ENCODE measurements around the gene LNX2.

LNX2 gene

DNA sequence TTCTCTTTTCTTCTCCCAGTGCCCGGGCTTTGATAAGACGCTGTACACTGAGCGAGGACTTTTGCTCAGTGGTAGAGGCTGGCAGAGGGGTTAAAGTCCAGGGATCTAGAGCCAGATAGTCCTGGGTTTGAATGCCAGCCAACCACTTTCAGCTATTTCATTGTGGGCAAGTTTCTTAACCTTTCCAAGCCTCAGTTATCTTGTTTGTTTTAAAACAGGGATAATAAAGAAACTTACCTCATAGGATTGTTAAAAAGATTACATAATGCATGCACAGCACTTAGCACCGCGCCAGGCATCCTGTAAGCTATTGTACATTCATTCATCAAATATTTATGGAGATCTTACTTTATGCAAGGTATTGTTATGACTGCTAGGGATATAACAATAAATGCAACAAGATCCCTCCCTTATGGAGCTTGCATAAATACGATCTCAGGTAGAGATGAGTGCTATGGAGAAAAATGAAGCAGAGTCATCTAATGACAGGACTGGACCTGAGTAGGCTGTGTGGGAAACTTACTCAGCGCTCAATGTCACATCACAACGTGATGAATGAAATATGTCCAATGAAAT lies 70.8 kb downstream of the LNX2 start:
- no peak for DNase-seq

DNA sequence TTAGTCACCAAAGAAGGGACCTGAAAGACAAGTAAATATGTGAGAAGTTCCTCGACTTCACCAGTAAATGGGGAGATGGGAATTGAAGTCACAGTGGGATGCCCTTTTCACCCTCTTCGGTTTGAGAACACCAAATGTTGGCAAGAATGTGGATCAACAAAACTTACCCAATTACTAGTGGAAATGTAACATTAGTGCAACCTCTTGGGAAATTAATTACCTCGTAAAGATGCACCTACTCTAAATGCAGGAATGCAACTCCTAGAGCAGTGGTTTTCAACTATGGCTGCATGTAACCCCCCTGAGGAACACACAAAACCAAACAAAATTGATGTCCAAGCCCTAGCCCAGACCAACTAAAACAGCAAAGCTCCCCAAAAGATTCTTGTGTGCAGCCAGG lies 78.1 kb downstream of the LNX2 start:
- DNase-seq = no peak

- DNase-seq = no peak
Measured at GRCh38 chr13:27541386-27541785, 78.9 kb downstream of the LNX2 start.

GRCh38 chr13:27536361-27537101 lies 83.8 kb downstream of the LNX2 start:
- no peak for DNase-seq

GRCh38 chr13:27535546-27535945 lies 84.8 kb downstream of the LNX2 start:
- DNase-seq = no peak

DNA sequence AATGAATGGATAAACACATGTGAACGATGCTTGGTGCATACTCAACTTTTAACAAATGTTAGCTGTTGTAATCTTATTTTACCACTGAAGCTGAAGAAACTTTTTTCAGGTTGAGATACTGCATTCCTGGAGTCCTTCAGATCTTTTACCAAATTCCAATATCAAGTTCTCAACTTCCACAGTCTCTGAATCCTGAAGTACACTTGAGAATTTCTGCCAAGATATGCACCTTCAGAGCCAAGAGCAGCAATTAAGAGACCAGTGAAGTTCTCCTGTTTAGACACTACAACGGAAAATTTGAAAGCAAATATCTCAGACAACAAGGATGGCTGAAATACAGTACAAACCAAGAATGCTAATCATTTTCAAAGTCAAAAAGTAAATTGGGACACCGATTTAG lies 85.3 kb downstream of the LNX2 start:
- DNase-seq = no peak

- DNase-seq = no peak
Measured at GRCh38 chr13:27534108-27534980, 86.0 kb downstream of the LNX2 start.

- peak; percentile 68 for DNase-seq
Measured at GRCh38 chr13:27533155-27533643, 87.1 kb downstream of the LNX2 start.

DNA sequence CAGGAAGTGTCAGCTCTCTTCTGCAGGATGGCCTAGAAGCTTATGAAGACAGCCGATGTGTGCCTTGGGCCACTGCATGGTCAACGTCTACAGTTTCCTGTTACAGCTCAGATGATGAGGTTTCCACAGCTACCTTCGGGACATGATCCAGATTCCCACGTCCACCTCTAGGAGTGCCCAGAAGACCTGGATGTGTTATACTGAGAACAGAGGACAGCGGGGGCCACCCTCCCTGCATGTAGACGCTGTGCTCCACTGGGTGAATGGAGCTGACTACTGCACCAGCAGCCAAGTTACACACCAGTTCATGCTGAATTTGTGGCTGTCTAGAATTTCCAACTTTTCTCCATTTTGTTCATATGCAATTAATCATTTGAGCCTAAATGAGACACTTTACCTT lies 91.4 kb downstream of the LNX2 start:
- DNase-seq = no peak

DNA sequence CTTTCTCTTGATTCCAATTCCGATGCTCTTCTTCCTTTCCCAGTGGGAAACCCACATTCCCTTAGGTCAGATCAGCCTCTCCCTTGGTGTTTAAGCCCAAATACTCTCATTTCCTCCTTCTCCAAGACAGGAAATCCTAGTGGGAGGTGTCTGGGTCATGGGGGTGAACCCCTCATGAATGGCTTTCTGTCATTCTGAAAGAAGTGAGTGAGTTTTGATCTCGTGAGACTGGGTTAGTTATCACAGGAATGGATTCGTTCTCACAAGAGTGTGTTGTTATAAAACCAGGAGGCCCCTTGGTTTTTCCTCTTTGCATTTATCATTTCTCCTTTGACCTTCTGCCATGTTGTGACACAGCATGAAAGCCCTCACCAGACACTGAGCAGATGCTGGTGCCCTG lies 93.8 kb downstream of the LNX2 start:
- DNase-seq = no peak

- no peak for DNase-seq
Measured at GRCh38 chr13:27524981-27525975, 95.1 kb downstream of the LNX2 start.

- DNase-seq = no peak
Measured at GRCh38 chr13:27523346-27524073, 96.8 kb downstream of the LNX2 start.

DNA sequence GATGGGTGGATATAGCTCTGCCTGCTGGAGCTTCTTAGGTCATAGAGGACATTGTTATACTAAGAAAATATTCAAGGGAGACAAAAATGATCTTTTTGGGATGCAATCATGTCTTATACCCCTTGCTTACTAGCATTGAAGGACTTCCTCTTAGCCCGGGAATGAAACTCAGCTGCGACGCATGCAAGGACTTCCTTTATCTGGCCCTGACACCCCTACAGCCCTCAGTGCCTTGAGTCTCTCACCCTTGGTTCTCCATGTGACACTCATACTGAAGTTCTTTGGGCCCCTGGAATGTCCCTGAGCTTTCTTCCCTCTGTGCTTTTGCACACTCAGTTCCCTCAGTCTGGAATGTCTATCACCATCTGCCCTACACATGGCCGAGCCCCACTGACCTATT lies 97.5 kb downstream of the LNX2 start:
- DNase-seq = no peak

GRCh38 chr13:27516103-27516502 lies 104.2 kb downstream of the LNX2 start:
- no peak for DNase-seq

GRCh38 chr13:27510082-27510481 lies 110.2 kb downstream of the LNX2 start:
- DNase-seq = no peak

DNA sequence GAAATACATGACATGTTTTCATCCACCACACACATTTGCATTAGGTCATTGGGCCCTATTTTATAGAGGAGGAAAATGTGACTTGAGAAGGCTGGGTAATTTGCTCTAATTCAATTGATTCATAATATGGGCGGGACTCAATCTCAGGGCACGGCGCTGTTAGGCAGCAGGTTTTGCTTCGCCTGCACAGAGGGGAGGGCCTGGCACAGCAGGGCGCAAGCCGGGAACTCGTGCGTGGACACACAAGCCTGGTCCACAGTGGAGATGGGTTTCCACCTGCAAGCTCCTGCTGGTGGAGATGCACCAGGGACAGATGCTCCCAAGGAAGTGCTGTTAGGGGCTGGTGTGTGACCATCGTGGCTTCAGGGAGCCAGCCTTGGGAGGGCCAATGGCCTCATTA lies 111.5 kb downstream of the LNX2 start:
- no peak for DNase-seq

GRCh38 chr13:27505792-27506191 lies 114.5 kb downstream of the LNX2 start:
- no peak for DNase-seq

DNA sequence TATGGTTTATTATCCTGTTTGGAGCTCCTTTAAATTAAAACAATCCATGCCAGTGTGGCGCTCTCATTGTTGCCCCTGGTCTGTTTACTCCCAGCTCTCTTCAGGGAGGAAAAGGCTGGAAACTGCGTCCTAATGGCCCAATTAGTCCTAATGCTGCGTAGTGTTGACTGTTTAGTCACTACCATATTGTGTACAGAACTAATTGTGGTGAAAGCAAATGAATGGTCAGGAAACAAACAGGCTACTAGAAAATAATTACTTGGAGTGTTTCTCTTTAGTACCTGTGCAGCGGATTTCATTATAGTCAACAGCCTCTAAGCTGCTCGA lies 115.5 kb downstream of the LNX2 start:
- no peak for DNase-seq

GRCh38 chr13:27504128-27504867 lies 116.0 kb downstream of the LNX2 start:
- no peak for DNase-seq

- DNase-seq = no peak
Measured at GRCh38 chr13:27500806-27501534, 119.4 kb downstream of the LNX2 start.

All from SHP77 treated with DMSO at 0.1 percent for 48 hours (cell line).